HG02852 (cell line): ENCODE data around the gene CLEC1B.
"Not testable (repeated sequence)": the region's sequence is repeated elsewhere in the genome, so short reads cannot be mapped to it uniquely, and the experiment has no call there.

Experiments used
- ATAC-seq: cut with Tn5 transposase; IDR thresholded peaks from one replicate; pipeline ENCODE4 v1.9.1; 2021; ENCODE audit warnings: mild to moderate bottlenecking, moderate library complexity; ENCODE audit not compliant: unreplicated experiment

CLEC1B gene

DNA sequence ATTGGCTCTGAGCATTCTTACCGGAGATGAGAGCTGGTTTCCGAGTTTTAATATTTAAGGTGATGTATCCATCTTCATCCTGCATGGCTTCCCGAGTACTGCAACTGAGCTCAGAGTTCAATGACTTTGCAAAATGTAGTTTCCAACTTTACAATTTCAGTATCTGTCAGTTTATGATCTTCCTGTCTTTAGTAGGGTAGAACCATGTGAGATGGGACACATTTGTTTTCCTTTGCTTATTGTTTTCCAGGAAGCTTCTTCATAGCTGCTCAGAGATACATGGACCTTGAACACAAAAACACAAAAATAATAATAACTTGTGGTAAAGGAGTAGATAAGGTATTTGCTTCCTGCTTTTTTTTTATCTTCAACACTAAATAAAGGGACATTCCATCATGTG is at the start of gene CLEC1B:
Gene CLEC1B, minus strand, starts transcription at position 106 of the 400 bp plus-strand sequence. Its CDS starts 21 bp downstream, at position 85.
- no peak for ATAC-seq

DNA sequence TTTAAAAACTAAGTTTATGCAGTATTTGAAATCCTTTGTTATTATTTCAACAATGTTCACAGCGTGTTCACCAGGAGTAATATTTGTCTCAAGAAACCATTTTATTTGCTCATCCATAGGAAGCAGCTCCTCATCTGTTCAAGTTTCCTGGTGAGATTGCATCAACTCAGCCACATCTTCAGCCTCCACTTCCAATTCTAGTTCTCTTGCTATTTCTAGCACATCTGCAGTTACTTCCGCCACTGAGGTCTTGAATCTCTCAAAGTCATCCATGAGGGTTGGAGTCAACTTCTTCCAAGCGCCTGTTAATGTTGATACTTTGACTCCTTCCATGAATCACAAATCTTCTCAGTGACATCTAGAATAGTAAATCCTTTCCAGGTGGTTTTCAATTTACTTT is 49.6 kb upstream of the CLEC1B start:
- no peak for ATAC-seq

DNA sequence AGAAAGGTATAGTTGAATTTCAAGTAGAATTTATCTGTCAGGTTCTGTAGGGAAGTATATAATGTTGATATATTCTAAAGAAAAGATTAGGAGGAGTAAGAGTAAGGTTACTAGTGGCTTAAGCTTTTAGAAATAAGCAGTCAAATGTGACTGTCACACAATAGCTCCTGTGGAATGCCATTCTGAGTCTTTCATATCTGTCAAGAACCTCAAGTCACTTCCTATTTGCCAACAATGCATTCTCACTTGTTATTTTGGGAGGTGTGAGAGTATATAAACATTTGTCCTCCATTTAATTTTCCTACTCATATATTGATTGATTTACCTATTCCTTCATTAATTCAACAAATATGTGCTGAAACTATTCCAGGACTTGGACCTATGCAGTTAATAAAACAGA is 43.2 kb upstream of the CLEC1B start:
- ATAC-seq: no peak

DNA sequence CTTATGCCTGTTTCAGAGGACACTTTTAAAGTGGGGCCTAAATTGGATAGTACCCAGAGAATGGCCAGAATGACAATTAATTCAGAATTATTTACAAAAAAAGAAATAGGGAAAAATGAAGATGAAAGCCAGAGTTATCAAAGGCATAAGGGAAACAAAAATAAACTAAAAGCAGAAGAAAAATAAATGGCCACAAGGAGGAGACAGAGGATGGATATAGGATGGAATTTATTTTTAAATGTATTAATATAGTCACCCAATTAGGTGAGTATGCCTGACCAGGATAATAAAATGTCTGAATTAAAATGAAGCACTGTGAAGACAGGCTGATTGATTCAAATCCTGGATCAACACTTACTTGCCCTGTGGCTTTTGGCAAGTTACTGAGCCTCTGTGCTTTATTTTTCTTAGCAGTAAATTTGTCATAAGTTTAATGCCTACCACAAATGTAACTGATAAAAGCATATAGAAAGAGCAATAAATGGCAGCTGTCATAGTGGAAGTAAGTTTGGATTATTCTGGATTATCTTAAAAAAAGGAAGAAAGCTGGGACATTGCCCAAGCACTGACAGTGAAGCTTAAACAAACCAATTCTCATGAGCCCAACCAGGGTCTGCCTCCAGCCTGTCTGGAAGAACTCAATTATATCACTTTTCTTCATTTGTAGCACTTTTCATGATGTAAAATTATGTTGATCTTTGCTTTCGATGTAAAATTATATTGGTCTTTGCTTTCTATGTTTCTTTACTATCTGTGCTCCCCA is 35.0 kb upstream of the CLEC1B start:
- ATAC-seq: no peak

DNA sequence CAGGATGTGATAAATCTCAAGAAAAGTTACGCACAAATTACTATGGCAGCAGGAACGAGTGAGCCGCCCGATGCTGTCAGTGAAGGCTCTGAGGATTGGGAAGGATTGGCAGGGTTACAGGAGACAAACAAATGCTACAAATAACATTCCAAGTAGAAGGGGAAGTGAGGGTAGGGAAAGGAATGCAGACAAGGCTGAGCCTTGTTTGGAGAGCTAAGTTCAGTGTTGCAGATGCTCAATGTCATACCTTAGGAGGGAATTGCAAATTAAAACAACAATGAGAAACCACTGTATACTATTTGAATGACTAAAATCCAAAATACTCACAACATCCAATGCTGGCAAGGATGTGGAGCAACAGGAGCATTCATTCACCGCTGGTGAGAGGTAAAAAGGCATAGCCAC is 32.9 kb upstream of the CLEC1B start:
- no peak for ATAC-seq

DNA sequence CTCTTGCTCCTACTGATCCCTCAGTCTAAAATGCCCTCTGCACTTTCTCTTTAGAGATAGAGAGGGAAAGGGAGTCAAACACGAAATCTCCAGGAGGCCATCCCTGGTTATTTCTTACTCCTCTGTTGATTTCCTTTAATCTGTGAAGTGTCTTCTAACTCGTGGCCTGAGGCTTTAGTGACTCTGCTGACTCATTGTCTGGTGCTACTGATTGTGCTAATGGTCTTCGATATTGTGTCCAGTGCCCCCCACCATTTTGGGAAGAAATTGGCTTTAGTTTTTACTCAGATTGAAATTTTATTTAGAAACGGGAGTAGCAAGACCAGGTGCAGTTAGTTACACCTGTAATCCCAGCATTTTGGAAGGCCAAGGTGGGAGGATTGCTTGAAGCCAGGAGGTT is 32.4 kb upstream of the CLEC1B start:
- no peak for ATAC-seq

DNA sequence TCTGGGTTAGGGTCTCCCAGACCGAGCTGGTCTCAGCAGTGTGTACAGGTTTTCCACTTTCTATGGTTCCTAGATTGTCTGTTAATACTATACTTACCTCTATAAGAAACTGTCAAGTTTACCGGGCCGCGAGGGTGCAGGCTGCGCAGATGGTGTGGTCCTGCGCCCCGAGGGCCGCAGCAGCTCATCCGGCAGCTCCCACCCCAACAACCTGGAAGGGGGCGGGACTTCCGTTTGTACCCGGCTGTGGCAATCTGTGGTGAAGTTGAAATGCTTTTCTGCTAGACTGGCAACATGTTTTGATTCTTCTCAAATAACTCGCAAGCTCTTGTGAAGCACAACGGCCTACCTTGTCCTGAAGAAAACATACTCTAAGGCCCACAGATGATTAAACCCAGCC is 31.5 kb upstream of the CLEC1B start, which contains the start of gene CLEC9A:
Gene CLEC9A, plus strand, starts transcription at position 237 of the 400 bp plus-strand sequence. CDS start 22,006 bp downstream, outside the sequence.
- no peak for ATAC-seq

DNA sequence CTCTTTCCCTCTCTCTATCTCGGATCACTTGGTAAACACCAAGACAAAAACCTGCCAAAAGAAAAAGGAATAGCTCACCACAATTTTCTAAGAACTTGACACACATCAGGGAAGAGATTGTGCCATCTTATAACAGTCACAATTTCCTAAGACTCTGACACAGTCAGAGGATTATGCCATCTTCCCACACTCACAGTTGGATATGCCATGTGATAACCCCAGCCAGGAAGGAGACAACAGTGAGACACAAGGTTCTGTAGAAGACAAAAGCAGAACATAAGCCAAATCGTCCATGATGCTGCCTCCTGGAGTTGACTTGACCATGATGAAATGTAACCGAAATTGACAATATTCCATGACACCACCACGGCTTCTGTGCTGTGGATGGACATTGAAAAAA is 28.8 kb upstream of the CLEC1B start:
- no peak for ATAC-seq

DNA sequence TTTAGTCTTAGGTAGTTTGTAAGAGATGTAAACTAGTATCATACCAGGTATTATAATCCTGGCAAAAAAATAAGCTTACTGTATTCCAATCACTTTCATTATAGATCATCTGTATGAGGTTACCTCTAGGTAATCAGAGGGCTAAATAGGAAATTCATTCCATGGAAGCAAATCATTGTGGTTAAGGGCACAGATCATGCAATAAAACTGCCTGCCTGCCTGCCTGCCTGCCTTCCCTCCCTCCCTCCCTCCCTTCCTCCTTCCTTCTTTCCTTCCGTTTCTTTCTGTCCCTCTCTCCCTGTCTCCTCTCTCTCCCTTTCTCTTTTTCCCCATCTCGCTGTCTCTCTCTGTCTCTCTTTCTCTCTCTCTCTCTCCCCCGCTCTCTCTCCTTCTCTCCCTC is 28.4 kb upstream of the CLEC1B start:
- ATAC-seq: no peak

DNA sequence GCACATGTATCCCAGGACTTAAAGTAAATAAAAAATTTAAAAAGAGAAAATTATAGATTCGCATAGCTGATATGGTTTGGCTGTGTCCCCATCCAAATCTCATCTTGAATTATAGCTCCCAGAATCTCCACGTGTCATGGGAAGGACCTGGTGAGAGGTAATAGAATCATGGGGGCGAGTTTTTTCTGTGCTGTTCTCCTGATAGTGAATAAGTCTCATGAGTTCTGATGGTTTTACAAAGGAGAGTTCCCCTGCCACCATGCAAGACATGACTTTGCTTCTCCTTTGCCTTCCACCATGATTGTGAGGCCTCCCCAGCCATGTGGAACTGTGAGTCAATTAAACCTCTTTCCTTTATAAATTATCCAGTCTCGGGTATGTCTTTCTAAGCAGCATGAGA is 27.7 kb upstream of the CLEC1B start:
- ATAC-seq: not testable (repeated sequence)

DNA sequence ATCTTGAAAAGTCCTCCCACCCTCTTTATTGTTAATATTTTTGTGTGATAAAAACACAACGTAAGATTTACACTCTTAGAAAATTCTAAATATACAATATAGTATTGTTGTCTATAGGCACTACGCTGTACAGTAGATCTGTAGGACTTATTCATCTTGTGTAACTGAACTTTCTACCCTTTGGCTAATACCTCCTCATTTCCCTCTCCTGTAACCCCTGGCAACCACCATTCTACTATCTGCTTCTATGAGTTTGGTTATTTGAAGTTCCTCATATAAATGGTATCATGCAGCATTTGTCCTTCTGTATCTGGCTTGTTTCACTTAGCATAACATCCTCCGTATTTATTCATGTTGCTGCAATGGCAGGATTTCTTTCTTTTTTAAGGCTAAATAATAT is 26.3 kb upstream of the CLEC1B start:
- no peak for ATAC-seq

DNA sequence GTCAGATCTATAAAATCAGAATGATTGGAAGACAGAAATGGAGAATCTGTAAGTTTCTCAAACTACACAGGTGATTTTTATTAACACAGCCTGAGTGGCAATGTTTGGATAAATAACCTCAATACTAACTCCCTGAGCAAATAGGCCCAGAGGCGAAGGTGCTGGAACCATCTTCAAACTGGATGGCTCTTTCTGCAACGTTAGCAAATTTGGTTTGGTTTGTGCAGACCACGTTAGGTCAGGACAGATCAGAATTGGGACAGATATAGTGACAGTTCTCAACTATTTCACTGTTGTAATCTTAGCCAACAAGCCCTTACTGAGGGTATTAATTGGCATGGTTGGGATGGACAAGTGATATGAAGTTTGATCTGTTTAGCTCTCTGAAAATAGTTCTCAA is 22.4 kb upstream of the CLEC1B start:
- no peak for ATAC-seq

DNA sequence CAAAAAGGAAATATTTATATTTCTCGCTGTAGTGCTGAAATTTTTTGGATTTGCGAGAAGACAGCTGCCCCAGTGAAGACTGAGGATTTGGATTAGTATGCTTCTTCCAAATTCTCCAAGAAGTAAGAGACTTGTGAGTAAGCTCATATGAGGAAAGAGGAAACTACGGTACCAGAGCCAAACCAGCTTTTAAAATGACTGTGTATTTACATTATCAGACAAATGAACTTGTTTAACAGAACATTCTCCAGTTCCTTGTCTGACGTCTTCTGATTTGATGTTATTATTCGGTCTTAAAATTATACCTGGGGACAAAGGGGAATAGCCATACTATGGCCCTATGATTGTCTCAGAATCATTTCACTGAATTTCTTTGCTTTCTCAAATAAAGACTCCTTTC is 19.5 kb upstream of the CLEC1B start:
- ATAC-seq: no peak

DNA sequence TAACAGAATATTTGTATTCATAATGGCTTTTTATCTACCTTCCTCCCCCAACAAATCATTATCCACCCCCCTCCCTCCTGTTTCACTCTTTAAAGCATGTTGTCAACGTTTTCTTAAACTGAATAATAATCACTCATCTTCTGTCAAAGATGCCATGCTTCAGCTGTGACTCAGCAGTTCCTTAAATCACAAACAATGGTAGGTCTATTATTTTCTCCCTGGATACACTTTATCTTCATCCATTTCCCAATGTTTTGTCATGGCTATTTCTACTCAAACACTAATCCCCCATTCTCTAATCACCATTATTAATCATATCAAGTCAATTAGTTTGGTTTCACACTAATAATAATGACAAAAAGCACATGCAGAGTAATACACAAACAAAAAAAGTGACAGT is 18.0 kb upstream of the CLEC1B start:
- ATAC-seq: no peak

DNA sequence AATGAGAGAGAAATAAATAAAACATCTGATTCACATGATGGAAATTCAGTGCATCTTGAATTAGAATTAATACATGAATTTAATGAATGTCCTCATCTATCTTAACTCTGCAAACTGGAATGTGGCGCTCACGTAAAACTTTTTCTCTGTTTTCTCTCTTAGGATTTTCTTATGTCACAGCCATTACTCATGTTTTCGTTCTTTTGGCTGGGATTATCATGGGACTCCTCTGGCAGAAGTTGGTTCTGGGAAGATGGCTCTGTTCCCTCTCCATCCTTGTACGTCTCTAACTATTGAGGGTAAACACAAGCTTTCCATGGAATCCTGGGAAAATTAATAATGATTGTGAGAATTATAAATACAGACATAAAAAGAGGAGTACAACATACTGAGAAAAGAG is 16.5 kb upstream of the CLEC1B start:
- ATAC-seq: no peak

DNA sequence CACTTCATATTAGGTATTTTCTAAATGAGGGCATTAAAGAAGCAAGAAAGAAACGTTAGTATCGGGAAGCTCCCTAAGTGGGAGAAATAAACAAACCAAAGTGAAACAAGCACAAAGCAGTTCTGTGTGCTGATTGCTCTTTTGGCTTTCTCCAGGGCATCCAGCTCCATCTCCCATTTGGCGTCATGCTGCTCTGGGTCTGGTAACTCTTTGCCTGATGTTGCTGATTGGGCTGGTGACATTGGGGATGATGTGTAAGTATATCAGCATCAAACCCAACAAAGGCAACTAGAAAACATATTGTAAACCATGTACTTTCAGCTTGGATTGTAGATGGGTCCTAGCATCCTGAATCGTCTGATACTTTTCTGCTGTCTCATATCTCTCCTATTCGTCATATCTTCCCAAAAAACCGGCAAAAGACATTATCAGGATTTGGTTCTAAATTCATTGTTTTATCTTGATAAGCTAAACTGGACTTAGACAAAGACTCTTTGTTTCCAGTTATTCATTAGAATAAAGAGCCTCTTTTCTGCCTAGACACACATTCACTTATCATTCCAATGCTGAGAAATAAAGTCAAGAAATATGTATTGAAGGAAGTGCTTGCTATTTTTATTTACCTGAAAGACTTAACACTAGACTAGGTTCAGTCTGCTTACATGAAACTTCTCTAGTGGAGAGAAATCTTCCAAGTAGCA is 13.9 kb upstream of the CLEC1B start:
- no peak for ATAC-seq

DNA sequence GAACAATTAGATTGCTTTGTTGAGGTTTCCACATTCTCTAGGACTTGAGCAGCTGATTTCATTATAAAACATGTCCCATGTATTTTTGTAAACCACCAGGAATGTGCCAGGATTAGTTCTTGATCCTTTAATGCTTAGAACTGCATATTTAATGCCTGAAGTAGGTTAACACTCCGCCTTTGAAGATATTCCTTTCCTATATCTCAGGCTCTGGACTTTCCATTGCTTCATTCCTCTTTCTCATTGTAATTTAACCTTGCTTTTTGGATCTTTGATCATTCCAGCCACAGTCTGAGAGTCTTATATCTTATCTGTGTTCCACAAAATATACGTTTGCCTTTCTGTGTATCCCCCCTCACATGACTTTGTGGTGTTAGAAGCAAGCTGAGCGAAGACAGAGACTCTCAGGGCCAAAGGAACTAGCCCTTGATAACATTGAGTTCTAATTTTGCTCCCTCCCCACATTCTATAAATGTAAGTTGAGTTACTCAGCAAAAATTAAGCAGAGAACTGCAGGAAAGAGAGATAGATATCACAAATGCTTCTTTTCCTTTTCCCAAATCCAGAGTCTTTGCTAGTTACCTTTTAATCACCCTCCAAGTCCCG is 2.4 kb upstream of the CLEC1B start:
- ATAC-seq: no peak

DNA sequence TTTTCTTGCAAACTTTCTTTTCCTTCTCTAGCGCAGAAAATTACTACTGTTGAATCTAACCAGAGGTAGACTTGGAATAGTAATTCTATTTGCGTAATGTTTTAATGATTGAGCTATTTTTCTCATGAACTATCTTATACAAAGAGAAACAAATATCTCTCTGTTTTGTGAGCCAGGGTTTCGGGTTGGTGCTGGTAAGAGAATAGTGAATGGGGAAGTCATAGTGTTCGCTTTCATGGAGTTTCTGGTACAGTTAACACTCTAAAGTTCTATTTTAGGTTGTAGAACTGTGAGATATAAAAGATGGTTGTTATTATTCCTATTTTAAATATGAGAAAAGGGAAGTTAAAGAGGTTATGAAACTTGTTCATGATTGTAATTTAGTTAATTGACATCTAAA is 6.6 kb downstream of the CLEC1B start:
- ATAC-seq: no peak

DNA sequence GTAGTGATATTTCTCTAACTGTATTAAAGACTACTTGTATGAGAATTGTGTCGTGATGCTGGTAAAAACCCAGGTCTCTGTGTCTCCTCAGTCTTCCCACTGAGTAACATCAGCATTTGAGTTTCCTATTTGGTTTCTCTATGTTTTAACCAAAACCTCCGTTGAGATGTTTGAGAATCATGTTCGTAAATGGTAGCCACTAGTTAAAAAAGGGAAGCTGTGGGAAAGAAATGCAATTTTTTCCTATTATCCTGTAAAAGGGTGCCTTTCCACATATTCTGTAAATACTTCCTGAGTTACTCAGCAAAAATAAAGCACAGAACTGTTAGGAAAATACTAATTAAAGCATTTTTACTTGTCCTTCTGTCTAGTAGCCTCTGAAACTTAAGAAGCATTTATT is 7.0 kb downstream of the CLEC1B start:
- ATAC-seq: no peak

DNA sequence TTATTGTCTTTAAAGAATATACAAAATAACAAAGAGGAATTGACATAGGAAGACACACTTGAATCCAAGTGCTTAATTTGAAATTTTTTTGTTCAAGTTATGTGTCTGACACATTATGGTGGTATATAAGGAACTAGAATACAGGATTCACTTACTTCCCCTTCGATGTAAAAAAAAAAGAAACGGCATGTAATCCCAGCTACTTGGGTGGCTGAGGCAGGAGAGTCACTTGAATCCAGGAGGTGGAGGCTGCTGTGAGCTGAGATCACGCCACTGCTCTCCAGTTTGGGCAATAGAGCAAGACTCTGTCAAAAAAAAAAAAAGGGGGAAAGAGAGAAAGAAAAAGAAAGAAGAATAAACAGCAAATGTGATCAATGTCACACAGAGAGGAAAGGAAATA is 18.8 kb downstream of the CLEC1B start:
- ATAC-seq: no peak

DNA sequence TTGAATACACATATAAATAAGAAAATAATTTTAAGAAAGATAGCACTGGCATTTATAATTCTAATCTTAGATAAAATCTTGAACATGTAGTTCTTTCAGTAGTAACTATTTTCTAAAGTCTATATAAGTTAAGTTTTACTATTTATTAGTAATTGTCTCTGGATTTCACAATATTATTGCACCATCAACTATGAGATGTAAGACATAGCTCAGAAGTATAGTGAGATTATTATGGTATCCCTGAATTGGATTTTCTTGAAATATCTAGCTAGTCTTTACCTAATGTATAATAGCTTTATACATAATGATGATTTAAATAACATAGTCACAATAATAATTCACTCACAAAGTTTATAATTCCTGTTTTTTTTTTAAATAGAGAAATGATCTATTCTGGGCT is 21.0 kb downstream of the CLEC1B start:
- no peak for ATAC-seq

DNA sequence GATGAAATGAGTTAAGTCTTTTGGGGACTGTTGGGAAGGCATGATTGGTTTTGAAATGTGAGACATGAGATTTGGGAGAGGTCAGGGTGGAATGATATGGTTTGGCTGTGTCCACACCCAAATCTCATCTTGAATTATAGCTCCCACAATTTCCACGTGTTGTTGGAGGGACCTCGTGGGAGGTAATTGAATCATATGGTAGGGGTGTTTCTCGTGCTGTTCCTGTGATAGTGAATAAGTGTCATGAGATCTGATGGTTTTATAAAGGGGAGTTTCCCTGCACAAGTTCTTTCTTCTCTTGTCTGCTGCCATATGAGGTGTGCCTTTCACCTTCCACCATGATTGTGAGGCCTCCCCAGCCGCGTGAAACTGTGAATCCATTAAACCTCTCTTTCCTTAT is 22.3 kb downstream of the CLEC1B start:
- ATAC-seq: not testable (repeated sequence)
